H9 (cell line): ENCODE measurements around the gene TTC17. TPM values are rescaled to one million over a fixed set of nuclear protein-coding genes. Genes with fewer than 3 reads are reported as not detected.

ENCODE experiments used
- DNase-seq: peaks from one replicate; pipeline ENCODE4 v3.0.0-alpha.2; 2017
- H2AFZ ChIP-seq: one replicate; pipeline ENCODE4 v1.6.1; 2013; ENCODE audit warnings: mild to moderate bottlenecking, low read length, control low read depth, moderate library complexity
- H2AK5ac ChIP-seq: 2 replicates; pipeline ENCODE4 v1.6.1; 2013; ENCODE audit warnings: low read length, control low read depth, mixed read lengths; ENCODE audit not compliant: insufficient read length
- H2BK120ac ChIP-seq: one replicate; pipeline ENCODE4 v1.6.1; 2013; ENCODE audit warnings: low read depth, mild to moderate bottlenecking, low read length, control low read depth, inconsistent platforms; ENCODE audit not compliant: poor library complexity, severe bottlenecking
- H2BK12ac ChIP-seq: 2 replicates; pipeline ENCODE4 v1.6.1; 2013; ENCODE audit warnings: low read length, control low read depth, mixed read lengths, low read depth; ENCODE audit not compliant: insufficient read length
- H2BK15ac ChIP-seq: 2 replicates; pipeline ENCODE4 v1.6.1; 2013; ENCODE audit warnings: low read depth, low read length, control low read depth
- H2BK20ac ChIP-seq: one replicate; pipeline ENCODE4 v1.6.1; 2013; ENCODE audit warnings: low read depth, mild to moderate bottlenecking, low read length, control low read depth, inconsistent platforms; ENCODE audit not compliant: poor library complexity, severe bottlenecking
- H2BK5ac ChIP-seq: 2 replicates; pipeline ENCODE4 v1.6.1; 2013; ENCODE audit warnings: low read length, control low read depth, mixed read lengths; ENCODE audit not compliant: insufficient read length
- H3K14ac ChIP-seq: 2 replicates; pipeline ENCODE4 v1.6.1; 2013; ENCODE audit warnings: low read length, control low read depth; ENCODE audit not compliant: insufficient read depth
- H3K18ac ChIP-seq: 2 replicates; pipeline ENCODE4 v1.6.1; 2013; ENCODE audit warnings: low read depth, mild to moderate bottlenecking, mixed read lengths, low read length, control low read depth; ENCODE audit not compliant: insufficient read length
- H3K23ac ChIP-seq: 2 replicates; pipeline ENCODE4 v1.6.1; 2013; ENCODE audit warnings: low read length, control low read depth, mixed read lengths, low read depth; ENCODE audit not compliant: insufficient read length
- H3K23me2 ChIP-seq: 2 replicates; pipeline ENCODE4 v1.6.1; 2013; ENCODE audit warnings: low read depth, mild to moderate bottlenecking, mixed read lengths, low read length, control low read depth; ENCODE audit not compliant: insufficient read length, poor library complexity, severe bottlenecking
- H3K27ac ChIP-seq: 2 replicates; pipeline ENCODE4 v1.5.1; 2013; ENCODE audit warnings: low read length, control low read depth, mixed read lengths, low read depth; ENCODE audit not compliant: insufficient read length
- H3K27me3 ChIP-seq: 2 replicates; pipeline ENCODE4 v1.6.1; 2013; ENCODE audit warnings: low read length, control low read depth, inconsistent platforms; ENCODE audit not compliant: insufficient read depth
- H3K4ac ChIP-seq: 2 replicates; pipeline ENCODE4 v1.6.1; 2013; ENCODE audit warnings: low read depth, mild to moderate bottlenecking, control low read depth, inconsistent platforms, low read length, moderate library complexity
- H3K4me1 ChIP-seq: 2 replicates; pipeline ENCODE4 v1.6.1; 2013; ENCODE audit warnings: low read length, control low read depth, inconsistent platforms; ENCODE audit not compliant: insufficient read depth
- H3K4me2 ChIP-seq: 2 replicates; pipeline ENCODE4 v1.6.1; 2013; ENCODE audit warnings: low read length, control low read depth, mixed read lengths; ENCODE audit not compliant: insufficient read length, insufficient read depth
- H3K56ac ChIP-seq: 2 replicates; pipeline ENCODE4 v1.6.1; 2013; ENCODE audit warnings: low read depth, mild to moderate bottlenecking, mixed read lengths, low read length, control low read depth; ENCODE audit not compliant: insufficient read length
- H3K79me1 ChIP-seq: 2 replicates; pipeline ENCODE4 v1.6.1; 2013; ENCODE audit warnings: low read depth, mild to moderate bottlenecking, moderate library complexity, low read length, control low read depth, inconsistent platforms; ENCODE audit not compliant: insufficient read depth, poor library complexity, severe bottlenecking
- H3K79me2 ChIP-seq: 2 replicates; pipeline ENCODE4 v1.6.1; 2013; ENCODE audit warnings: low read length, control low read depth, inconsistent platforms; ENCODE audit not compliant: insufficient read depth
- H3K9ac ChIP-seq: 2 replicates; pipeline ENCODE4 v1.6.1; 2013; ENCODE audit warnings: low read length, control low read depth, mixed read lengths; ENCODE audit not compliant: insufficient read length; ENCODE audit errors: extremely low read depth
- H3K9me3 ChIP-seq: one replicate; pipeline ENCODE4 v1.6.1; 2013; ENCODE audit warnings: low read depth, low read length, inconsistent platforms; ENCODE audit not compliant: control insufficient read depth
- H3T11ph ChIP-seq: one replicate; pipeline ENCODE4 v1.6.1; 2013; ENCODE audit warnings: mild to moderate bottlenecking, low read length, control low read depth, inconsistent platforms
- H4K20me1 ChIP-seq: one replicate; pipeline ENCODE4 v1.6.1; 2013; ENCODE audit not compliant: control insufficient read depth, insufficient read length, insufficient read depth
- H4K5ac ChIP-seq: 2 replicates; pipeline ENCODE4 v1.6.1; 2013; ENCODE audit warnings: low read depth, mild to moderate bottlenecking, mixed read lengths, low read length, control low read depth; ENCODE audit not compliant: insufficient read length
- H4K8ac ChIP-seq: replicated peaks from 2 replicates; pipeline ENCODE4 v1.6.1; 2013; ENCODE audit warnings: low read length, control low read depth, mixed read lengths, low read depth; ENCODE audit not compliant: insufficient read length
- H4K91ac ChIP-seq: 2 replicates; pipeline ENCODE4 v1.6.1; 2013; ENCODE audit warnings: low read depth, mild to moderate bottlenecking, moderate library complexity, mixed read lengths, low read length, control low read depth; ENCODE audit not compliant: insufficient read length
- H3K27ac Mint-ChIP-seq, 3 experiments: 2 replicates in 2 of 3; 3 replicates in 1 of 3; pipeline ENCODE4 v1.8.0; 2020 to 2021; ENCODE audit warnings: mixed read lengths in 3 of 3, mild to moderate bottlenecking in 1 of 3, moderate library complexity in 1 of 3
- H3K27me3 Mint-ChIP-seq: 2 replicates; pipeline ENCODE4 v1.8.0; 2021; ENCODE audit warnings: low read depth, mild to moderate bottlenecking, moderate library complexity, mixed read lengths
- H3K36me3 Mint-ChIP-seq, 3 experiments: 2 replicates in 2 of 3; 3 replicates in 1 of 3; pipeline ENCODE4 v1.8.0; 2020 to 2021; ENCODE audit warnings: low read depth in 3 of 3, mixed read lengths in 3 of 3; ENCODE audit not compliant: insufficient read depth in 1 of 3
- H3K4me1 Mint-ChIP-seq, 2 experiments: 2 replicates each; pipeline ENCODE4 v1.8.0; 2020; ENCODE audit warnings: mixed read lengths in 2 of 2
- H3K4me3 Mint-ChIP-seq, 2 experiments: 2 replicates in 1 of 2; 3 replicates in 1 of 2; pipeline ENCODE4 v1.8.0; 2020 to 2021; ENCODE audit warnings: mild to moderate bottlenecking in 2 of 2, mixed read lengths in 2 of 2, moderate library complexity in 1 of 2
- H3K9me3 Mint-ChIP-seq, 2 experiments: 2 replicates in 1 of 2; 3 replicates in 1 of 2; pipeline ENCODE4 v1.8.0; 2020; ENCODE audit warnings: mild to moderate bottlenecking in 2 of 2, mixed read lengths in 2 of 2, moderate library complexity in 1 of 2
- WGBS: extraction: QIAGEN DNeasy Blood & Tissue Kit; methylation state at CpG from one replicate; pipeline ENCODE4 v1.1.7; 2013; ENCODE audit warnings: missing lambda C conversion rate, low lambda C conversion rate, mixed read lengths; ENCODE audit not compliant: insufficient read length; ENCODE audit errors: extremely low coverage; 5-methylcytosine and 5-hydroxymethylcytosine counted together
- total RNA-seq: library from RNA; stranded (reverse); gene quantifications from 2 replicates; pipeline ENCODE4 v1.2.1, GENCODE V29; 2021
- TF ChIP-seq, protein P1 (sequence below): fragments of 200-600 bp; sonication (generic); conservative IDR thresholded peaks from 3 replicates; pipeline ENCODE4 v1.8.0; 2021; ENCODE audit warnings: antibody characterized with exemption, mild to moderate bottlenecking

Gene TTC17
- total RNA-seq, 1 experiment from 2014 or later = 68.5 TPM

DNA sequence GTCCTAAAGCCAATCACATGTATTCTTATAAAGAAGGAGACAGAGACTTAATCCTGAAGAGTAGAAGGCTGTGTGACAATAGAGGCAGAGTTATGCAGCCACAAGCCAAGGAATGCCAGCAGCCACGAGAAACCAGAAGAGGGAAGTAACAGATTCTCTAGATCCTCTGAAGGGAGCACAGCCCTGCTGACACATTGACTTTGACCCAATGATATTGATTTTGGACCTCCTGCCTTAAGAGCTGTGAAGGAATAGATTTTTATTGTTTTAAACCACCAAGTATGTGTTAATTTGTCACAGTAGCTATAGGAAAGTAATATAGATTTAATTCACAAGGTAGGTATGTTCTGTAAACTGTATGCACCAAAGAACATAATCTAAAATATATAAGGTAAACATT lies 103.6 kb downstream of the TTC17 start:
- H3K56ac ChIP-seq = no peak overlapping the region
- TF ChIP-seq, protein P1, sequence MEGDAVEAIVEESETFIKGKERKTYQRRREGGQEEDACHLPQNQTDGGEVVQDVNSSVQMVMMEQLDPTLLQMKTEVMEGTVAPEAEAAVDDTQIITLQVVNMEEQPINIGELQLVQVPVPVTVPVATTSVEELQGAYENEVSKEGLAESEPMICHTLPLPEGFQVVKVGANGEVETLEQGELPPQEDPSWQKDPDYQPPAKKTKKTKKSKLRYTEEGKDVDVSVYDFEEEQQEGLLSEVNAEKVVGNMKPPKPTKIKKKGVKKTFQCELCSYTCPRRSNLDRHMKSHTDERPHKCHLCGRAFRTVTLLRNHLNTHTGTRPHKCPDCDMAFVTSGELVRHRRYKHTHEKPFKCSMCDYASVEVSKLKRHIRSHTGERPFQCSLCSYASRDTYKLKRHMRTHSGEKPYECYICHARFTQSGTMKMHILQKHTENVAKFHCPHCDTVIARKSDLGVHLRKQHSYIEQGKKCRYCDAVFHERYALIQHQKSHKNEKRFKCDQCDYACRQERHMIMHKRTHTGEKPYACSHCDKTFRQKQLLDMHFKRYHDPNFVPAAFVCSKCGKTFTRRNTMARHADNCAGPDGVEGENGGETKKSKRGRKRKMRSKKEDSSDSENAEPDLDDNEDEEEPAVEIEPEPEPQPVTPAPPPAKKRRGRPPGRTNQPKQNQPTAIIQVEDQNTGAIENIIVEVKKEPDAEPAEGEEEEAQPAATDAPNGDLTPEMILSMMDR = no peak
- H3K36me3 Mint-ChIP-seq = peaks cover 72 to 83% (median 75%) of the 10 kb centered on the region in 3 experiments

More for the DNA sequence above, 103.6 kb downstream of the TTC17 start:
- H3K4me2 ChIP-seq = no peak overlapping the region
- H3K79me2 ChIP-seq = no peaks in the 10 kb centered on the region
- no peaks in the 10 kb centered on the region for H3K4me1 Mint-ChIP-seq
- H3K14ac ChIP-seq = no peak overlapping the region
- no peaks in the 10 kb centered on the region for H3K9me3 ChIP-seq
- H3K23me2 ChIP-seq = no peaks in the 10 kb centered on the region
- H3K27me3 Mint-ChIP-seq = no peaks in the 10 kb centered on the region
- H2AK5ac ChIP-seq = no peak overlapping the region
- no peak overlapping the region for H4K91ac ChIP-seq
- H3K23ac ChIP-seq = no peak overlapping the region
- no peak overlapping the region for H2AFZ ChIP-seq
- no peaks in the 10 kb centered on the region for H3K79me1 ChIP-seq
- no peak overlapping the region for H3K27ac ChIP-seq
- no peaks in the 10 kb centered on the region for H3K4me1 ChIP-seq
- H3K27me3 ChIP-seq = no peaks in the 10 kb centered on the region
- H3K9ac ChIP-seq = no peak overlapping the region
- no peak overlapping the region for H2BK5ac ChIP-seq
- H3K4ac ChIP-seq = no peak overlapping the region
- DNase-seq = no peak
- H2BK20ac ChIP-seq = no peak overlapping the region
- no peak overlapping the region for H3K27ac Mint-ChIP-seq
- no peak overlapping the region for H2BK12ac ChIP-seq
- H4K20me1 ChIP-seq = no peaks in the 10 kb centered on the region
- peaks cover 15 to 18% of the 10 kb centered on the region in 2 experiments for H3K9me3 Mint-ChIP-seq
- no CpG with 5 or more reads among the region's 1 CpG for WGBS
- no peak overlapping the region for H3T11ph ChIP-seq
- no peak overlapping the region for H4K5ac ChIP-seq
- H3K18ac ChIP-seq = no peak overlapping the region
- no peak overlapping the region for H2BK120ac ChIP-seq
- H4K8ac ChIP-seq = no peak overlapping the region
- no peak overlapping the region for H3K4me3 Mint-ChIP-seq
- no peak overlapping the region for H2BK15ac ChIP-seq
